Measurements from ENCODE around the gene ABCA13. TPM values are rescaled to one million over a fixed set of nuclear protein-coding genes. Genes with fewer than 3 reads are reported as not detected.

ABCA13 gene
- total RNA-seq, 1 experiment from 2014 or later = 2.1 TPM

DNA sequence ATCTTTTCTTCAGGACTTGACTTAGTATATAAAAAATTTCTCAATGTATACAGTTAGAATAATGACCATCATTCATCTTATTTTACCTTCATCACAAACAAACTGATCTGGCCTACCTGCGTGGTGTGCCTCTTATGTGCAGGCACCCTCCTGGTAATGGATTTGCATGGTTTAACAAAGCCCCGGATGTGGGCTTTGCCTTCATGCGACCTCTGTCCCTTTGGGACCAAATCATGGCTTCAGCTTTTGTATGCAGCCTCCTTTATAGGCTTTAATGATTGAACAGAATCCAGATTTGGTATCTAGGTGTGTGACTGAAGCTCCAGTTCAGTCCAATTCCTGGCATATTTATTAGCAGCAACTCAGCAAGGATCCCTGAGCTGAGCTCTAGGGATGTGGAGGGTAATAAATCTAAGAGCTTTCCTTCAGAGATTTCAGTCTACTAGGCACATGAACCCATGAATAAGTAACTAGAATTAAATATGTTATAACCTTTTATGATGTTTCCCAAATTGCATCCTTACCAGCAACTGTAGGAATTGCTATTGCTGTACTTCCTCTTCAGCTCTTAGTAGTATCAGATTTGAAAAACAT is 256.9 kb downstream of the ABCA13 start:
- Histone ChIP-seq H3K27me3 (ENCODE audit: low read length) (no peaks in the 10 kb centered on the region), H4K20me1 (ENCODE audit: low read length) (no peaks in the 10 kb centered on the region), H3K79me2 (ENCODE audit: low read length) (no peaks in the 10 kb centered on the region), H3K4me3 (ENCODE audit: low read length) (peak overlapping the region; percentile 57), H3K9me2 (replicated peaks; ENCODE audit: low read length) (no peaks in the 10 kb centered on the region), H3K4me2 (ENCODE audit: low read length) (peak overlapping the region; percentile 82), H3K36me3 (ENCODE audit: low read depth, low read length) (no peaks in the 10 kb centered on the region), H3K27ac (ENCODE audit: low read length) (peak overlapping the region; percentile 92), H3F3A (ENCODE audit: low read length, unreplicated experiment) (peaks cover 15% of the 10 kb centered on the region), H2AFZ (ENCODE audit: low read length) (peak overlapping the region; percentile 18), H3K9ac (ENCODE audit: low read length) (peak overlapping the region; percentile 37), H3K9me3 (ENCODE audit: low read length) (no peaks in the 10 kb centered on the region), H3K4me1 (ENCODE audit: insufficient read depth, low read length) (peaks cover 42% of the 10 kb centered on the region)
- BruUV-seq (replicated peaks) = no TSS peak
- ChIA-PET POLR2A (ENCODE audit: unreplicated experiment) (interaction anchor here (0.7 kb wide), 1 partner anchor 1575 kb away, joined by 4 read pairs; no protein-coding TSS in a partner anchor), CTCF (interaction anchor here (0.6 kb wide), 1 partner anchor 20 kb away, joined by 3 read pairs; no protein-coding TSS in a partner anchor)
- no peak for ATAC-seq
- no peak for TF ChIP-seq EZH2phosphoT487 (IDR thresholded peaks at IDR 0.05; ENCODE audit: borderline replicate concordance, low read length)
- no peak for TF ChIP-seq EZH2 (IDR thresholded peaks at IDR 0.05; ENCODE audit: low read length, unreplicated experiment)
- no peak for TF ChIP-seq CTCF (conservative IDR thresholded peaks at IDR 0.05; ENCODE audit: low read depth, low read length)
- intact Hi-C loops (cut with micrococcal nuclease) = loop anchor here (5.0 kb wide), 2 partner anchors 261 to 289 kb away; no protein-coding TSS in a partner anchor
- peak; percentile 45 for DNase-seq

DNA sequence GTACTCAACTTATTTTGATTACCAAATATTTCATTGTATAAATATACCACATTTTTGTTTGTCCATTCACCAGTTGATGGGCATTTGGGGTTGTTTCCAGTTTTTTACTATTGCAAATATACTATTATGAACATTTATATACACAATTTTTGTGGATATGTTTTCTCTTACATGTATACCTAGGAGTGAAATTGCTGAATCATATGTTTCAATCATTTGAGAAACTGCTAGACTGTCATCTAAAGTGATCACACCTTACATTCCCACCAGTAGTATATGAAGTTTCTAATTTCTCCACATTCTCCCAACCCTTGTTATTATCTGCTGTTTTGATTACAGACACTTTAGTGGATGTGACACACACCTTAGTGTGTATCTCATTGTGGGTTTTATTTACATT is 257.9 kb downstream of the ABCA13 start:
- Histone ChIP-seq H3K4me2 (ENCODE audit: low read length) (peak overlapping the region; percentile 82), H3K27me3 (ENCODE audit: low read length) (no peaks in the 10 kb centered on the region), H3K9me2 (replicated peaks; ENCODE audit: low read length) (no peaks in the 10 kb centered on the region), H3K36me3 (ENCODE audit: low read depth, low read length) (no peaks in the 10 kb centered on the region), H3K4me1 (ENCODE audit: insufficient read depth, low read length) (peaks cover 42% of the 10 kb centered on the region), H3K9ac (ENCODE audit: low read length) (no peak overlapping the region), H3K79me2 (ENCODE audit: low read length) (no peaks in the 10 kb centered on the region), H3F3A (ENCODE audit: low read length, unreplicated experiment) (peaks cover 15% of the 10 kb centered on the region), H3K9me3 (ENCODE audit: low read length) (no peaks in the 10 kb centered on the region), H3K4me3 (ENCODE audit: low read length) (peak overlapping the region; percentile 57; the same call in 1 of the 2 replicates), H3K27ac (ENCODE audit: low read length) (peak overlapping the region; percentile 92), H2AFZ (ENCODE audit: low read length) (no peak overlapping the region), H4K20me1 (ENCODE audit: low read length) (no peaks in the 10 kb centered on the region)
- TF ChIP-seq CTCF (conservative IDR thresholded peaks at IDR 0.05; ENCODE audit: low read depth, low read length) (no peak), EZH2phosphoT487 (IDR thresholded peaks at IDR 0.05; ENCODE audit: borderline replicate concordance, low read length) (no peak), EZH2 (IDR thresholded peaks at IDR 0.05; ENCODE audit: low read length, unreplicated experiment) (no peak)
- ChIA-PET CTCF (no interaction called here), POLR2A (ENCODE audit: unreplicated experiment) (interaction anchor here (0.7 kb wide), 1 partner anchor 1574 kb away, joined by 4 read pairs; no protein-coding TSS in a partner anchor)
- intact Hi-C loops (cut with micrococcal nuclease) = loop anchor here (5.0 kb wide), 2 partner anchors 262 to 288 kb away; no protein-coding TSS in a partner anchor
- DNase-seq = no peak
- BruUV-seq (replicated peaks) = no TSS peak
- ATAC-seq = no peak

DNA sequence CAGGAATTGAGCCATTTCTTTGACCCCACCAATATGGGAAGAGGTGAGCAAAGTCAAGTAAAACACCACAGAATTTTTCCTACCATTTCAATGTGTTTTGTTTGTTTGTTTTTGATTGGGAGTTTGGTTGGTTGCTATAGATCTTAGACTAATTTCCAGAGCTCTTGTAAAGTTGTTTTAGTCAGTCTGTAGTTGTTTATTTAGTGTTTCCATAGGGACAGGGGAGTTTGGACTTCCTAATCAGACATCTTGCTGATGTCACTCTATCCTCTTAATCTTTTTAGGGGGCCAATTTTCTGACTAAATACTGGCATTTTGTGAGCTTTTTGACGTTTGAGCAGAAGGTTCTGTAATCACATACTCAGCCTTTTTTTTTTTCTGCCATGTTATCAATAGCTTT is 266.9 kb downstream of the ABCA13 start:
- no peaks in the 10 kb centered on the region for H3F3A ChIP-seq (ENCODE audit: low read length, unreplicated experiment)
- no TSS peak for BruUV-seq (replicated peaks)
- TF ChIP-seq EZH2 (IDR thresholded peaks at IDR 0.05; ENCODE audit: low read length, unreplicated experiment) = no peak
- H3K79me2 ChIP-seq (ENCODE audit: low read length) = no peaks in the 10 kb centered on the region
- peaks cover 12% of the 10 kb centered on the region; the same call in 1 of the 2 replicates for H3K4me1 ChIP-seq (ENCODE audit: insufficient read depth, low read length)
- H3K4me2 ChIP-seq (ENCODE audit: low read length) = no peak overlapping the region
- H3K9me3 ChIP-seq (ENCODE audit: low read length) = 0 out of 2 replicates have a peak, but pooled peaks cover 5% of the 10 kb centered on the region
- intact Hi-C loops (cut with micrococcal nuclease) = no loop called here
- CTCF ChIA-PET = no interaction called here
- POLR2A ChIA-PET (ENCODE audit: unreplicated experiment) = interaction anchor here (0.6 kb wide), 1 partner anchor 333 kb away, joined by 3 read pairs; no protein-coding TSS in a partner anchor
- peak; percentile 26 for DNase-seq
- H3K9ac ChIP-seq (ENCODE audit: low read length) = peak overlapping the region; percentile 1; the same call in 1 of the 2 replicates
- peak; percentile 46 for ATAC-seq
- no peak overlapping the region for H3K4me3 ChIP-seq (ENCODE audit: low read length)
- H3K27me3 ChIP-seq (ENCODE audit: low read length) = no peaks in the 10 kb centered on the region
- H3K27ac ChIP-seq (ENCODE audit: low read length) = peak overlapping the region; percentile 40
- no peaks in the 10 kb centered on the region for H3K36me3 ChIP-seq (ENCODE audit: low read depth, low read length)
- no peak overlapping the region for H2AFZ ChIP-seq (ENCODE audit: low read length)
- no peaks in the 10 kb centered on the region for H4K20me1 ChIP-seq (ENCODE audit: low read length)
- no peaks in the 10 kb centered on the region for H3K9me2 ChIP-seq (replicated peaks; ENCODE audit: low read length)

All from PC-3 (cell line).